Measurements from ENCODE around the gene LHX4.

DNA sequence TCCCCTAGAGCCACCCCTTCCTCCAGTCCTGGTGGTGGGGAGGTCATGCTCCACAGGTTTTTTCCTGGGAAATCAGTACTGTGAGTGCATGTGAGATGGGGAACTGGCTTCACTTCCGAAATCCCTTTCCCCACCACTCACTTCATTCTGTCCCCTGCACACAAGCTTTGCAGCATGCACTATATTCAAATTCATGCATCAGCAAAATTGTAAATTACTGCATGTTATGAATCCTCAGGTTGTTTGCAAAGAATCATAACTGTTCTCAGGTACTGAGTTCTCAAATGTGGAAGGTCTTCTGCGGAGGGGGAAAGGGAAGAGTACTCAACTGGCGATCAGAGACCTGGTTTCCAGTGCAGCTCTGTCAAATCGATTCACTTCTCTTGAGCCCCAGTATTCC is 42.3 kb downstream of the LHX4 start:
- no peak for TF ChIP-seq EZH2 (IDR thresholded peaks at IDR 0.05)
- no peak for TF ChIP-seq POLR2AphosphoS5 (IDR thresholded peaks at IDR 0.05; ENCODE audit: borderline replicate concordance, low read depth, low read length)

Data from SK-N-MC (cell line).